NCI-H146 treated with DMSO at 0.1 percent for 48 hours (cell line): ENCODE measurements around the gene ROMO1.

Experiments used
- DNase-seq: peaks from one replicate; lab custom pipeline; 2025; ENCODE audit not compliant: unreplicated experiment; lab: John Stamatoyannopoulos, UW

ROMO1 gene

GRCh38 chr20:35699127-35699956 lies at the start of gene ROMO1, which contains the start of gene NFS1:
Gene ROMO1, plus strand, starts transcription at chr20:35699405. Its CDS starts 228 bp downstream, at chr20:35699633.
Gene NFS1, minus strand, starts transcription at chr20:35699352. Its CDS starts 64 bp downstream, at chr20:35699288.
- peak; percentile 70 for DNase-seq

GRCh38 chr20:35650632-35651031 lies 48.6 kb upstream of the ROMO1 start:
- no peak for DNase-seq

GRCh38 chr20:35651958-35652357 lies 47.2 kb upstream of the ROMO1 start:
- DNase-seq = no peak

- no peak for DNase-seq
Observed at GRCh38 chr20:35652641-35653429, 46.4 kb upstream of the ROMO1 start.

GRCh38 chr20:35653430-35653734 lies 45.8 kb upstream of the ROMO1 start:
- DNase-seq = no peak

- no peak for DNase-seq
Observed at GRCh38 chr20:35653893-35654292, 45.3 kb upstream of the ROMO1 start.

GRCh38 chr20:35654415-35654814 lies 44.8 kb upstream of the ROMO1 start:
- DNase-seq = no peak

GRCh38 chr20:35657271-35657670 lies 41.9 kb upstream of the ROMO1 start:
- no peak for DNase-seq

GRCh38 chr20:35660122-35660937 lies 38.9 kb upstream of the ROMO1 start:
- DNase-seq = no peak

GRCh38 chr20:35661053-35661452 lies 38.2 kb upstream of the ROMO1 start:
- DNase-seq = no peak

- no peak for DNase-seq
Observed at GRCh38 chr20:35661908-35662307, 37.3 kb upstream of the ROMO1 start.

GRCh38 chr20:35662551-35662950 lies 36.7 kb upstream of the ROMO1 start:
- no peak for DNase-seq

GRCh38 chr20:35663516-35664465 lies 35.4 kb upstream of the ROMO1 start:
- peak; percentile 67 for DNase-seq

GRCh38 chr20:35664466-35665206 lies 34.6 kb upstream of the ROMO1 start, which contains the start of the genes CPNE1 and RBM12:
Gene CPNE1, minus strand, starts transcription at chr20:35664900. Its CDS starts 31,977 bp downstream, at chr20:35632923.
Gene RBM12, minus strand, starts transcription at chr20:35664900. Its CDS starts 9,578 bp downstream, at chr20:35655322.
- peak; percentile 96 for DNase-seq

GRCh38 chr20:35665949-35666288 lies 33.3 kb upstream of the ROMO1 start:
- no peak for DNase-seq

- DNase-seq = no peak
Observed at GRCh38 chr20:35669221-35669620, 30.0 kb upstream of the ROMO1 start.

GRCh38 chr20:35669681-35670080 lies 29.5 kb upstream of the ROMO1 start:
- DNase-seq = no peak

- DNase-seq = no peak
Observed at GRCh38 chr20:35673884-35674283, 25.3 kb upstream of the ROMO1 start.

- DNase-seq = no peak
Observed at GRCh38 chr20:35674921-35675320, 24.3 kb upstream of the ROMO1 start.
